ENCODE data around the gene ABCC1.
"Not testable (repeated sequence)": the region's sequence is repeated elsewhere in the genome, so short reads cannot be mapped to it uniquely, and the experiment has no call there.

The ABCC1 gene

GRCh38 chr16:15948532-15949209, 745 bp upstream of the ABCC1 start:
- Histone ChIP-seq H3K36me3 (ENCODE audit: control insufficient read depth, low read depth, low read length) (no peaks in the 10 kb centered on the region), H3K27me3 (ENCODE audit: control insufficient read depth, insufficient read depth, low read length) (no peaks in the 10 kb centered on the region), H3K27ac (ENCODE audit: low read length) (no peak overlapping the region), H3K9me3 (ENCODE audit: control insufficient read depth, low read depth, low read length) (no peaks in the 10 kb centered on the region), H3K4me1 (ENCODE audit: control insufficient read depth, low read depth, low read length) (peaks cover 5% of the 10 kb centered on the region), H3K4me3 (ENCODE audit: low read length) (peak overlapping the region; percentile 76), H3K9ac (ENCODE audit: low read length) (peak overlapping the region; percentile 76)

- peak overlapping the region; percentile 79 for H3K9ac ChIP-seq (ENCODE audit: low read length)
- H3K36me3 ChIP-seq (ENCODE audit: control insufficient read depth, low read depth, low read length): no peaks in the 10 kb centered on the region
- H3K27ac ChIP-seq (ENCODE audit: low read length): no peak overlapping the region
- peak overlapping the region; percentile 67 for H3K4me3 ChIP-seq (ENCODE audit: low read length)
- no peaks in the 10 kb centered on the region for H3K27me3 ChIP-seq (ENCODE audit: control insufficient read depth, insufficient read depth, low read length)
- H3K4me1 ChIP-seq (ENCODE audit: control insufficient read depth, low read depth, low read length): peaks cover 5% of the 10 kb centered on the region
- no peaks in the 10 kb centered on the region for H3K9me3 ChIP-seq (ENCODE audit: control insufficient read depth, low read depth, low read length)
These were observed 892 bp downstream of the ABCC1 start for GRCh38 chr16:15950161-15950854.

DNA sequence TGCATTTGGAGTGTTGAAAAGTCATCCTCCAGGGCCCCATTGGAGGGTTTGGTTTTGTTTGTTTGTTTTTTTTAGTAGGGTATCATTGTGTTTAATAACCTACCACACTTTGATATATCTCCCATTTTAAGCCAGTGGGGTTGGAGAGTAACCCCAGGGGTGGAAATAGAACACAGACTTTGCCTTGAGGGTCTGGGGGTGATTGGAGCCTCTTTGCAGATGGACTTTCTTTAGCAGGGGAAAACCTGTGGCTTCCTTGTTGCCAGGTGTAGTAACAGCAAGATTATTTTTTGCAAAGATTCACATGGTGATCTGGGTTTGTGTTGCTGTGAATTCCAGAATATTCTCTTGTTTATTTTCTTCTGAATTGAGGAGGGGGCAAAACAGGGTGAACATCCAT, 1.5 kb downstream of the ABCC1 start:
- peak overlapping the region; percentile 67 for H3K4me3 ChIP-seq (ENCODE audit: low read length)
- no peaks in the 10 kb centered on the region for H3K36me3 ChIP-seq (ENCODE audit: control insufficient read depth, low read depth, low read length)
- H3K9ac ChIP-seq (ENCODE audit: low read length): peak overlapping the region; percentile 79
- peaks cover 5% of the 10 kb centered on the region for H3K4me1 ChIP-seq (ENCODE audit: control insufficient read depth, low read depth, low read length)
- no peaks in the 10 kb centered on the region for H3K9me3 ChIP-seq (ENCODE audit: control insufficient read depth, low read depth, low read length)
- no peaks in the 10 kb centered on the region for H3K27me3 ChIP-seq (ENCODE audit: control insufficient read depth, insufficient read depth, low read length)
- no peak overlapping the region for H3K27ac ChIP-seq (ENCODE audit: low read length)

GRCh38 chr16:15951852-15952251, 2.4 kb downstream of the ABCC1 start:
- Histone ChIP-seq H3K9ac (ENCODE audit: low read length) (no peak overlapping the region), H3K4me1 (ENCODE audit: control insufficient read depth, low read depth, low read length) (peaks cover 5% of the 10 kb centered on the region), H3K27me3 (ENCODE audit: control insufficient read depth, insufficient read depth, low read length) (no peaks in the 10 kb centered on the region), H3K27ac (ENCODE audit: low read length) (no peak overlapping the region), H3K36me3 (ENCODE audit: control insufficient read depth, low read depth, low read length) (no peaks in the 10 kb centered on the region), H3K4me3 (ENCODE audit: low read length) (no peak overlapping the region), H3K9me3 (ENCODE audit: control insufficient read depth, low read depth, low read length) (no peaks in the 10 kb centered on the region)

GRCh38 chr16:15952265-15952711, 2.9 kb downstream of the ABCC1 start:
- Histone ChIP-seq H3K27ac (ENCODE audit: low read length) (no peak overlapping the region), H3K27me3 (ENCODE audit: control insufficient read depth, insufficient read depth, low read length) (no peaks in the 10 kb centered on the region), H3K4me1 (ENCODE audit: control insufficient read depth, low read depth, low read length) (peaks cover 5% of the 10 kb centered on the region), H3K9ac (ENCODE audit: low read length) (no peak overlapping the region), H3K36me3 (ENCODE audit: control insufficient read depth, low read depth, low read length) (no peaks in the 10 kb centered on the region), H3K9me3 (ENCODE audit: control insufficient read depth, low read depth, low read length) (no peaks in the 10 kb centered on the region), H3K4me3 (ENCODE audit: low read length) (no peak overlapping the region)

- H3K9me3 ChIP-seq (ENCODE audit: control insufficient read depth, low read depth, low read length): no peaks in the 10 kb centered on the region
- H3K4me1 ChIP-seq (ENCODE audit: control insufficient read depth, low read depth, low read length): peaks cover 5% of the 10 kb centered on the region
- H3K27me3 ChIP-seq (ENCODE audit: control insufficient read depth, insufficient read depth, low read length): no peaks in the 10 kb centered on the region
- H3K36me3 ChIP-seq (ENCODE audit: control insufficient read depth, low read depth, low read length): no peaks in the 10 kb centered on the region
- H3K4me3 ChIP-seq (ENCODE audit: low read length): no peak overlapping the region
- H3K9ac ChIP-seq (ENCODE audit: low read length): no peak overlapping the region
- no peak overlapping the region for H3K27ac ChIP-seq (ENCODE audit: low read length)
These were observed 4.1 kb downstream of the ABCC1 start for GRCh38 chr16:15953477-15953876.

- Histone ChIP-seq H3K4me1 (ENCODE audit: control insufficient read depth, low read depth, low read length) (peaks cover 5% of the 10 kb centered on the region), H3K4me3 (ENCODE audit: low read length) (no peak overlapping the region), H3K36me3 (ENCODE audit: control insufficient read depth, low read depth, low read length) (no peaks in the 10 kb centered on the region), H3K27me3 (ENCODE audit: control insufficient read depth, insufficient read depth, low read length) (no peaks in the 10 kb centered on the region), H3K9ac (ENCODE audit: low read length) (no peak overlapping the region), H3K9me3 (ENCODE audit: control insufficient read depth, low read depth, low read length) (no peaks in the 10 kb centered on the region), H3K27ac (ENCODE audit: low read length) (no peak overlapping the region)
These were observed 4.8 kb downstream of the ABCC1 start for GRCh38 chr16:15953929-15954813.

GRCh38 chr16:15954814-15955151, 5.4 kb downstream of the ABCC1 start:
- Histone ChIP-seq H3K9ac (ENCODE audit: low read length) (no peak overlapping the region), H3K36me3 (ENCODE audit: control insufficient read depth, low read depth, low read length) (no peaks in the 10 kb centered on the region), H3K27ac (ENCODE audit: low read length) (no peak overlapping the region), H3K4me1 (ENCODE audit: control insufficient read depth, low read depth, low read length) (peaks cover 5% of the 10 kb centered on the region), H3K27me3 (ENCODE audit: control insufficient read depth, insufficient read depth, low read length) (no peaks in the 10 kb centered on the region), H3K9me3 (ENCODE audit: control insufficient read depth, low read depth, low read length) (no peaks in the 10 kb centered on the region), H3K4me3 (ENCODE audit: low read length) (no peak overlapping the region)

DNA sequence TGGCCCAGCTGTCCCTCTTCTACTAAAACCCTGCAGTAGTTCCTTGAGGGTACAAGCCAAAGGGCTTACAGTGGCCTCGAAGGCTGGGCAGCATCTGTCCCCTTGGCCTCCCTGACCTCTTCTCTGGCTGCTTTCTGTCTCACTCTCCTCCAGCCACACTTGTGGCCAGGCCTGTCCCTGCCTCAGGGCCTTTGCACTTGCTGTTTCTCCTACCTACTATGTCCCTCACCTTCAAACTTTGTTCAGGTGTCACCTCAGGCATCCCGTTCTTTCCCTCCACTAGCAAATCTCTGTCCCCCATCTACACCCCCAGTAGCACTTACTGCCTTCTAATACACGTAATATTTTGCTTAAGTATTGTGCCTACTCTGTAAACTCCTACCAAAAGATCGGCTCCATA, 6.0 kb downstream of the ABCC1 start:
- no peaks in the 10 kb centered on the region for H3K9me3 ChIP-seq (ENCODE audit: control insufficient read depth, low read depth, low read length)
- no peak overlapping the region for H3K27ac ChIP-seq (ENCODE audit: low read length)
- H3K27me3 ChIP-seq (ENCODE audit: control insufficient read depth, insufficient read depth, low read length): no peaks in the 10 kb centered on the region
- H3K9ac ChIP-seq (ENCODE audit: low read length): no peak overlapping the region
- H3K36me3 ChIP-seq (ENCODE audit: control insufficient read depth, low read depth, low read length): no peaks in the 10 kb centered on the region
- no peak overlapping the region for H3K4me3 ChIP-seq (ENCODE audit: low read length)
- H3K4me1 ChIP-seq (ENCODE audit: control insufficient read depth, low read depth, low read length): peaks cover 5% of the 10 kb centered on the region

DNA sequence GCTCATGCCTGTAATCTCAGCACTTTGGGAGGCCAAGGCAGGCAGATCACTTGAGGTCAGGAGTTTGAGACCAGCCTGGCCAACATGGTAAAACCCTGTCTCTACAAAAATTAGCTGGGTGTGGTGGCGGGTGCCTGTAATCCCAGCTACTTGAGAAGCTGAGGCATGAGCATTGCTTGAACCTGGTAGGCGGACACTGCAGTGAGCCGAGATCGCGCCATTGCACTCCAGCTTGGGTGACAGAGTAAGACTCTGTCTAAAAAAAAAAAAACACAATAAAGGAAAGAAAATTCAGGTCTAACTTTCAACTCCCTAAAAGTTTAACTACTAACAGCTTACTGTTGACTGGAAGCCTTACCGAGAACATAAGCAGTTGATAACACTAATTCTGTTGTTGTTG, 6.7 kb downstream of the ABCC1 start:
- not testable (repeated sequence) for H3K36me3 ChIP-seq (ENCODE audit: control insufficient read depth, low read depth, low read length); H3K9me3 ChIP-seq (ENCODE audit: control insufficient read depth, low read depth, low read length); H3K27ac ChIP-seq (ENCODE audit: low read length); H3K9ac ChIP-seq (ENCODE audit: low read length); H3K4me3 ChIP-seq (ENCODE audit: low read length); H3K4me1 ChIP-seq (ENCODE audit: control insufficient read depth, low read depth, low read length); H3K27me3 ChIP-seq (ENCODE audit: control insufficient read depth, insufficient read depth, low read length)

- Histone ChIP-seq H3K4me3 (ENCODE audit: low read length) (no peak overlapping the region), H3K9me3 (ENCODE audit: control insufficient read depth, low read depth, low read length) (peaks cover 3% of the 10 kb centered on the region), H3K27me3 (ENCODE audit: control insufficient read depth, insufficient read depth, low read length) (no peaks in the 10 kb centered on the region), H3K27ac (ENCODE audit: low read length) (peak overlapping the region; percentile 48), H3K9ac (ENCODE audit: low read length) (no peak overlapping the region), H3K36me3 (ENCODE audit: control insufficient read depth, low read depth, low read length) (no peaks in the 10 kb centered on the region), H3K4me1 (ENCODE audit: control insufficient read depth, low read depth, low read length) (peaks cover 6% of the 10 kb centered on the region)
These were observed 9.4 kb downstream of the ABCC1 start for GRCh38 chr16:15958703-15959348.
